Endothelial cell of umbilical vein (primary cell): Measurements from ENCODE around the gene SAMD4A.
A peak's percentile ranks its signal among the peaks of the same experiment; 100 is the strongest.

Experiments
- MAX ChIP-seq: IDR thresholded peaks from 2 replicates; pipeline ENCODE4 v1.6.1; 2011; ENCODE audit not compliant: insufficient read depth, insufficient read length
- POLR2A ChIP-seq: IDR thresholded peaks from 2 replicates; pipeline ENCODE4 v1.6.1; 2012; ENCODE audit warnings: low read depth, mild to moderate bottlenecking, control low read depth, low read length
- TF ChIP-seq, protein P1 (sequence below), 2 donors: IDR thresholded peaks; 1 replicate in 1 of 2; 2 replicates in 1 of 2; pipeline ENCODE4 v1.5.1; 2011; ENCODE audit warnings: low read length in 2 of 2, mild to moderate bottlenecking in 2 of 2, moderate library complexity in 2 of 2, control low read depth in 1 of 2, inconsistent platforms in 1 of 2, low read depth in 1 of 2; ENCODE audit not compliant: insufficient read depth in 1 of 2; ENCODE audit errors: extremely low read depth in 1 of 2

- TF ChIP-seq, protein P1, sequence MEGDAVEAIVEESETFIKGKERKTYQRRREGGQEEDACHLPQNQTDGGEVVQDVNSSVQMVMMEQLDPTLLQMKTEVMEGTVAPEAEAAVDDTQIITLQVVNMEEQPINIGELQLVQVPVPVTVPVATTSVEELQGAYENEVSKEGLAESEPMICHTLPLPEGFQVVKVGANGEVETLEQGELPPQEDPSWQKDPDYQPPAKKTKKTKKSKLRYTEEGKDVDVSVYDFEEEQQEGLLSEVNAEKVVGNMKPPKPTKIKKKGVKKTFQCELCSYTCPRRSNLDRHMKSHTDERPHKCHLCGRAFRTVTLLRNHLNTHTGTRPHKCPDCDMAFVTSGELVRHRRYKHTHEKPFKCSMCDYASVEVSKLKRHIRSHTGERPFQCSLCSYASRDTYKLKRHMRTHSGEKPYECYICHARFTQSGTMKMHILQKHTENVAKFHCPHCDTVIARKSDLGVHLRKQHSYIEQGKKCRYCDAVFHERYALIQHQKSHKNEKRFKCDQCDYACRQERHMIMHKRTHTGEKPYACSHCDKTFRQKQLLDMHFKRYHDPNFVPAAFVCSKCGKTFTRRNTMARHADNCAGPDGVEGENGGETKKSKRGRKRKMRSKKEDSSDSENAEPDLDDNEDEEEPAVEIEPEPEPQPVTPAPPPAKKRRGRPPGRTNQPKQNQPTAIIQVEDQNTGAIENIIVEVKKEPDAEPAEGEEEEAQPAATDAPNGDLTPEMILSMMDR (IDR thresholded peaks at IDR 0.05; ENCODE audit: extremely low read depth in 1 of 2, insufficient read depth in 1 of 2, low read depth in 1 of 2, low read length in 2 of 2), result no peak
- TF ChIP-seq POLR2A, result peak; percentile 28
- no peak for TF ChIP-seq MAX
Observed at GRCh38 chr14:54591461-54591860, 24.5 kb downstream of the SAMD4A start.
